Measurements from ENCODE around the gene SRRM1. TPM values are rescaled to one million over a fixed set of nuclear protein-coding genes. Genes with fewer than 3 reads are reported as not detected.
"Not testable (repeated sequence)": the region's sequence is repeated elsewhere in the genome, so short reads cannot be mapped to it uniquely, and the experiment has no call there.

The SRRM1 gene
- total and polyA plus RNA-seq, 4 experiments from 2014 or later, result 73.8 to 230 (median 219) TPM

- peak overlapping the region in 1 of 8 donors; percentile 32 for H3K4me3 Mint-ChIP-seq
- no peaks in the 10 kb centered on the region for H3K9me3 Mint-ChIP-seq
- Histone ChIP-seq H3K36me3 (ENCODE audit: insufficient read depth, low read length) (no peaks in the 10 kb centered on the region), H3K4me1 (ENCODE audit: insufficient read depth, low read length) (no peaks in the 10 kb centered on the region), H3K27ac (ENCODE audit: low read depth, low read length) (no peak overlapping the region), H3K9me3 (ENCODE audit: control insufficient read depth in 1 of 2, low read length in 2 of 2) (no peaks in the 10 kb centered on the region), H3K27me3 (ENCODE audit: insufficient read depth, low read length) (no peaks in the 10 kb centered on the region), H3K4me3 (ENCODE audit: low read length in 2 of 2) (no peak overlapping the region)
- ChIA-PET CTCF (ENCODE audit: partially characterized antibody) (interaction anchor here (0.7 to 1.1 kb wide), 2 partner anchors 137 to 623 kb away, joined by 3 to 4 read pairs; no protein-coding TSS in a partner anchor), POLR2A (ENCODE audit: partially characterized antibody) (no interaction called here)
- H3K27ac Mint-ChIP-seq, result peak overlapping the region in 2 of 7 donors; percentile 23 to 50
- no peak for DNase-seq
- intact Hi-C loops (cut with micrococcal nuclease), result no loop called here
- no peaks in the 10 kb centered on the region for H3K27me3 Mint-ChIP-seq
- no peaks in the 10 kb centered on the region for H3K36me3 Mint-ChIP-seq
- peaks cover 0 to 6% (median 3%) of the 10 kb centered on the region in 4 donors for H3K4me1 Mint-ChIP-seq
Observed at GRCh38 chr1:24693827-24694379, 50.8 kb downstream of the SRRM1 start.

- Mint-ChIP-seq H3K4me3 (peak overlapping the region in 1 of 8 donors; percentile 32), H3K27ac (peak overlapping the region in 1 of 7 donors; percentile 50), H3K4me1 (peaks cover 0 to 6% (median 2%) of the 10 kb centered on the region in 4 donors), H3K36me3 (no peaks in the 10 kb centered on the region), H3K27me3 (no peaks in the 10 kb centered on the region), H3K9me3 (no peaks in the 10 kb centered on the region)
- ChIA-PET POLR2A (ENCODE audit: partially characterized antibody) (no interaction called here), CTCF (ENCODE audit: partially characterized antibody) (interaction anchor here (0.7 to 1.7 kb wide), 3 partner anchors 136 to 623 kb away, joined by 3 to 5 read pairs (median 4); no protein-coding TSS in a partner anchor)
- Histone ChIP-seq H3K27me3 (ENCODE audit: insufficient read depth, low read length) (no peaks in the 10 kb centered on the region), H3K4me3 (ENCODE audit: low read length in 2 of 2) (no peak overlapping the region), H3K4me1 (ENCODE audit: insufficient read depth, low read length) (no peaks in the 10 kb centered on the region), H3K27ac (ENCODE audit: low read depth, low read length) (no peak overlapping the region), H3K36me3 (ENCODE audit: insufficient read depth, low read length) (no peaks in the 10 kb centered on the region), H3K9me3 (ENCODE audit: control insufficient read depth in 1 of 2, low read length in 2 of 2) (no peaks in the 10 kb centered on the region)
- DNase-seq, result no peak
- intact Hi-C loops (cut with micrococcal nuclease), result no loop called here
Observed at GRCh38 chr1:24694380-24694843, 51.3 kb downstream of the SRRM1 start.

GRCh38 chr1:24695202-24695974 lies 52.3 kb downstream of the SRRM1 start:
- H3K27me3 Mint-ChIP-seq, result no peaks in the 10 kb centered on the region
- POLR2A ChIA-PET (ENCODE audit: partially characterized antibody), result interaction anchor here (1.7 kb wide), 1 partner anchor 10 kb away, joined by 5 read pairs; no protein-coding TSS in a partner anchor
- no peaks in the 10 kb centered on the region for H3K27me3 ChIP-seq (ENCODE audit: insufficient read depth, low read length)
- H3K36me3 ChIP-seq (ENCODE audit: insufficient read depth, low read length), result no peaks in the 10 kb centered on the region
- peak overlapping the region in 3 of 7 donors; percentile 24 to 89 (median 36) for H3K27ac Mint-ChIP-seq
- DNase-seq, result peak in 1 of 5 donors; percentile 30
- intact Hi-C loops (cut with micrococcal nuclease), result no loop called here
- H3K4me3 Mint-ChIP-seq, result peak overlapping the region in 2 of 8 donors; percentile 17 to 57
- H3K4me3 ChIP-seq (ENCODE audit: low read length in 2 of 2), result no peak overlapping the region
- no peak overlapping the region for H3K27ac ChIP-seq (ENCODE audit: low read depth, low read length)
- peaks cover 0 to 6% (median 2%) of the 10 kb centered on the region in 4 donors for H3K4me1 Mint-ChIP-seq
- H3K9me3 Mint-ChIP-seq, result no peaks in the 10 kb centered on the region
- H3K4me1 ChIP-seq (ENCODE audit: insufficient read depth, low read length), result no peaks in the 10 kb centered on the region
- no peaks in the 10 kb centered on the region for H3K9me3 ChIP-seq (ENCODE audit: control insufficient read depth in 1 of 2, low read length in 2 of 2)
- CTCF ChIA-PET (ENCODE audit: partially characterized antibody), result interaction anchor here (1.7 to 2.6 kb wide), 2 partner anchors 135 to 140 kb away, joined by 5 to 10 read pairs; no protein-coding TSS in a partner anchor
- H3K36me3 Mint-ChIP-seq, result no peaks in the 10 kb centered on the region

GRCh38 chr1:24696041-24696755 lies 53.1 kb downstream of the SRRM1 start:
- Histone ChIP-seq H3K4me1 (ENCODE audit: insufficient read depth, low read length) (no peaks in the 10 kb centered on the region), H3K27ac (ENCODE audit: low read depth, low read length) (no peak overlapping the region), H3K27me3 (ENCODE audit: insufficient read depth, low read length) (no peaks in the 10 kb centered on the region), H3K36me3 (ENCODE audit: insufficient read depth, low read length) (no peaks in the 10 kb centered on the region), H3K4me3 (ENCODE audit: low read length in 2 of 2) (no peak overlapping the region), H3K9me3 (ENCODE audit: control insufficient read depth in 1 of 2, low read length in 2 of 2) (no peaks in the 10 kb centered on the region)
- POLR2A ChIA-PET (ENCODE audit: partially characterized antibody), result interaction anchor here (1.7 kb wide), 1 partner anchor 9 kb away, joined by 5 read pairs; no protein-coding TSS in a partner anchor
- Mint-ChIP-seq H3K4me3 (no peak overlapping the region), H3K36me3 (no peaks in the 10 kb centered on the region), H3K4me1 (peaks cover 0 to 6% (median 2%) of the 10 kb centered on the region in 4 donors), H3K27me3 (no peaks in the 10 kb centered on the region), H3K27ac (no peak overlapping the region), H3K9me3 (no peaks in the 10 kb centered on the region)
- no peak for DNase-seq
- CTCF ChIA-PET (ENCODE audit: partially characterized antibody), result interaction anchor here (0.7 to 2.6 kb wide), 3 partner anchors 134 to 728 kb away, joined by 3 to 10 read pairs (median 5); no protein-coding TSS in a partner anchor
- intact Hi-C loops (cut with micrococcal nuclease), result no loop called here

GRCh38 chr1:24696756-24697330 lies 53.7 kb downstream of the SRRM1 start:
- Mint-ChIP-seq H3K4me3 (peak overlapping the region in 1 of 8 donors; percentile 32), H3K4me1 (peaks cover 0 to 6% (median 2%) of the 10 kb centered on the region in 4 donors), H3K9me3 (no peaks in the 10 kb centered on the region), H3K27me3 (no peaks in the 10 kb centered on the region), H3K36me3 (no peaks in the 10 kb centered on the region), H3K27ac (peak overlapping the region in 2 of 7 donors; percentile 9 to 19)
- no peak for DNase-seq
- no peaks in the 10 kb centered on the region for H3K9me3 ChIP-seq (ENCODE audit: control insufficient read depth in 1 of 2, low read length in 2 of 2)
- no peaks in the 10 kb centered on the region for H3K27me3 ChIP-seq (ENCODE audit: insufficient read depth, low read length)
- POLR2A ChIA-PET (ENCODE audit: partially characterized antibody), result interaction anchor here (1.7 kb wide), 1 partner anchor 9 kb away, joined by 5 read pairs; no protein-coding TSS in a partner anchor
- intact Hi-C loops (cut with micrococcal nuclease), result no loop called here
- no peaks in the 10 kb centered on the region for H3K36me3 ChIP-seq (ENCODE audit: insufficient read depth, low read length)
- H3K27ac ChIP-seq (ENCODE audit: low read depth, low read length), result no peak overlapping the region
- H3K4me1 ChIP-seq (ENCODE audit: insufficient read depth, low read length), result no peaks in the 10 kb centered on the region
- CTCF ChIA-PET (ENCODE audit: partially characterized antibody), result interaction anchor here (0.7 to 2.6 kb wide), 4 partner anchors 9 to 729 kb away, joined by 3 to 10 read pairs (median 3); no protein-coding TSS in a partner anchor
- no peak overlapping the region for H3K4me3 ChIP-seq (ENCODE audit: low read length in 2 of 2)

GRCh38 chr1:24697453-24698001 lies 54.4 kb downstream of the SRRM1 start:
- H3K4me3 Mint-ChIP-seq; H3K4me1 ChIP-seq (ENCODE audit: insufficient read depth, low read length); DNase-seq; H3K9me3 ChIP-seq (ENCODE audit: control insufficient read depth in 1 of 2, low read length in 2 of 2); H3K27ac Mint-ChIP-seq; POLR2A ChIA-PET (ENCODE audit: partially characterized antibody); intact Hi-C loops (cut with micrococcal nuclease); H3K36me3 Mint-ChIP-seq; H3K4me1 Mint-ChIP-seq; H3K27ac ChIP-seq (ENCODE audit: low read depth, low read length); H3K27me3 ChIP-seq (ENCODE audit: insufficient read depth, low read length); H3K27me3 Mint-ChIP-seq; H3K36me3 ChIP-seq (ENCODE audit: insufficient read depth, low read length); H3K9me3 Mint-ChIP-seq; H3K4me3 ChIP-seq (ENCODE audit: low read length in 2 of 2): not testable (repeated sequence)
- CTCF ChIA-PET (ENCODE audit: partially characterized antibody), result interaction anchor here (0.7 to 2.6 kb wide), 4 partner anchors 9 to 138 kb away, joined by 3 to 10 read pairs (median 3); no protein-coding TSS in a partner anchor
